HepG2 (cell line): Measurements from ENCODE around the gene C2CD2. TPM values are rescaled to one million over a fixed set of nuclear protein-coding genes. Genes with fewer than 3 reads are reported as not detected.

ENCODE experiments used
- BRCA1 ChIP-seq: sonication (generic); formaldehyde crosslinking; IDR thresholded peaks from 2 replicates; pipeline ENCODE4 v1.4.0; 2020; ENCODE audit warnings: missing genetic modification reagents
- CBX2 ChIP-seq, 2 experiments: fragments of 200-600 bp in 1 of 2; sonication (generic); formaldehyde crosslinking in 1 of 2; IDR thresholded peaks; 2 replicates each; pipeline versions ENCODE4 v1.7.0 to v1.8.1; 2018 to 2022; ENCODE audit warnings: low read depth in 2 of 2, low read length in 1 of 2, mild to moderate bottlenecking in 1 of 2, missing genetic modification reagents in 1 of 2
- ESRRA ChIP-seq: sonication (generic); formaldehyde crosslinking; IDR thresholded peaks from 2 replicates; pipeline ENCODE4 v1.5.1; 2020; ENCODE audit warnings: mild to moderate bottlenecking, low read depth, missing genetic modification reagents
- JDP2 ChIP-seq: sonication (generic); formaldehyde crosslinking; IDR thresholded peaks from 2 replicates; pipeline ENCODE4 v1.8.1; 2022; ENCODE audit warnings: missing genetic modification reagents, borderline replicate concordance
- KDM5A ChIP-seq: fragments of 200-600 bp; sonication (generic); IDR thresholded peaks from 2 replicates; pipeline ENCODE4 v1.7.0; 2018; ENCODE audit warnings: antibody characterized with exemption, mild to moderate bottlenecking, low read length, borderline replicate concordance
- MXI1 ChIP-seq: IDR thresholded peaks from 3 replicates; pipeline ENCODE4 v1.6.1; 2012; ENCODE audit warnings: low read depth, low read length, inconsistent platforms, borderline replicate concordance
- MYC ChIP-seq: sonication (generic); formaldehyde crosslinking; IDR thresholded peaks from 2 replicates; pipeline ENCODE4 v1.9.0; 2021; ENCODE audit warnings: missing genetic modification reagents, borderline replicate concordance
- MYNN ChIP-seq: sonication (generic); formaldehyde crosslinking; IDR thresholded peaks from 2 replicates; pipeline ENCODE4 v1.4.0; 2020; ENCODE audit warnings: mild to moderate bottlenecking, low read depth, missing genetic modification reagents
- NR1H2 ChIP-seq: sonication (generic); formaldehyde crosslinking; IDR thresholded peaks from 2 replicates; pipeline ENCODE4 v1.8.1; 2022; ENCODE audit warnings: low read depth, missing genetic modification reagents, borderline replicate concordance
- ZMYM3 ChIP-seq: sonication (generic); formaldehyde crosslinking; IDR thresholded peaks from 2 replicates; pipeline ENCODE4 v1.5.1; 2020; ENCODE audit warnings: mild to moderate bottlenecking, missing genetic modification reagents
- ZNF234 ChIP-seq: sonication (generic); formaldehyde crosslinking; conservative IDR thresholded peaks from 2 replicates; pipeline ENCODE4 v1.5.1; 2020; ENCODE audit warnings: mild to moderate bottlenecking, missing genetic modification reagents
- ZNF431 ChIP-seq: sonication (generic); formaldehyde crosslinking; IDR thresholded peaks from 2 replicates; pipeline ENCODE4 v1.9.0; 2022; ENCODE audit warnings: missing genetic modification reagents, low read depth, mild to moderate bottlenecking, borderline replicate concordance
- ZNF839 ChIP-seq: sonication (generic); formaldehyde crosslinking; IDR thresholded peaks from 2 replicates; pipeline ENCODE4 v1.4.0; 2020; ENCODE audit warnings: missing genetic modification reagents, mild to moderate bottlenecking, borderline replicate concordance
- polyA plus RNA-seq, 8 experiments: library from polyadenylated mRNA; depleted of rRNA in 3 of 8; stranded (reverse) in 7 of 8; unstranded in 1 of 8; fragments of >200 nt; fragmentation: Illumina TruSeq in 4 of 8; extraction: Trizol in 4 of 8; gene quantifications; 2 replicates each; pipeline versions ENCODE4 v1.2.1 to v1.2.3, GENCODE V29; 2011 to 2016; ENCODE audit warnings: low read depth in 4 of 8, missing spikeins in 1 of 8, mixed read lengths in 1 of 8; ENCODE audit not compliant: insufficient read depth in 1 of 8
- total RNA-seq, 5 experiments: library from RNA; depleted of rRNA; stranded (reverse); fragments of >200 nt; fragmentation: Illumina TruSeq; extraction: Trizol; gene quantifications; 2 replicates each; pipeline ENCODE4 v1.2.3, GENCODE V29; 2016; ENCODE audit warnings: low read depth in 1 of 5
- TF ChIP-seq, protein P1 (sequence below): sonication (generic); formaldehyde crosslinking; IDR thresholded peaks from 2 replicates; pipeline ENCODE4 v1.5.0; 2020; ENCODE audit warnings: missing genetic modification reagents
- TF ChIP-seq, protein P2 (sequence below): sonication (generic); formaldehyde crosslinking; IDR thresholded peaks from 2 replicates; pipeline ENCODE4 v1.4.0; 2020; ENCODE audit warnings: missing genetic modification reagents, mild to moderate bottlenecking, borderline replicate concordance
- TF ChIP-seq, protein P3 (sequence below): sonication (generic); formaldehyde crosslinking; IDR thresholded peaks from 2 replicates; pipeline ENCODE4 v1.9.0; 2022; ENCODE audit warnings: low read depth, missing genetic modification reagents
- TF ChIP-seq, protein P4 (sequence below): sonication (generic); formaldehyde crosslinking; IDR thresholded peaks from 2 replicates; pipeline ENCODE4 v1.4.0; 2020; ENCODE audit warnings: missing genetic modification reagents

C2CD2 gene
- total and polyA plus RNA-seq, 2 of the 13 experiments (the other 11 are each of a cell fraction or from before 2014, with no cell fraction given): 12.5 to 19.7 TPM

DNA sequence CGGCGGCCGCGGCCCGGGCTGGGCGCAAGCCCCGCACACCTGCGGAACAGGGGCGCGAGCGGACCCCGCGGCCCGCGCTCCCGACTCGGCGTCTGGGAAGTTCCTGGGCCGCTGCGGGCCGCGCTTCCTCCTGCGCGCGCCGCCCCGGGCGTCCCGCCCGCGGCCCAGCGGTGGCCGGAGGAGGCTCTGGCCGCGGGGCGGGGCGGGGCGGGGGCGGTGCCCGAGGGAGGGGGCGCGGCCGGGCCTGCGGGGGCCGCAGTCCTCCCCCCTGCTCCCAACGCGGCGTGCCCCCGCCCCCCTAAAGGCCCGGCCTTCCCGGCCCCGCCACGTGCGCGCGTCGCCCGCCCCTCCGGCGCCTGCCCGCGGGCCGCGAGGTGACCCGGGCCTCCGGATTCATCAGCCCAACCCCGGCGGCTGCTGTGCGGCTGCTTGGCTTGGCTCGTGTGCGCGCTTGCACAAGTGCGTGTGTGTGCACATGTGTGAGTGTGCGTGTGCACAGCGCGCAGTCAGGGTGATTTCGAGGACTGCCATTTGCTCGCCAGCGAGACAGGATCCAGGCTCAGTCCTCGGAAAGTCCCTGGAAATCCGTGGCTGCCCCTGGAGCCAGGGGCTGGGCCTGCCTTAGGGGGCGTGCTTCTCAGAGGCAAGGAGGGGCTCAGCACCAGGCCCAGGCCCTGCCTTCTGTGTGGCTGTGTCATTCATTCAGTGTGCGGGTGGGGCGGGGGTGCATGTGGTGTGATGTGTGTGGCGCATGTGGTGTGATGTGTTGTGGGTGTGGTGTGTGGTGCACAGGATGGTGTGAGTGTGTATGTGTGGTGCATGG, at the start of gene C2CD2 (continued):
- TF ChIP-seq, protein P1, sequence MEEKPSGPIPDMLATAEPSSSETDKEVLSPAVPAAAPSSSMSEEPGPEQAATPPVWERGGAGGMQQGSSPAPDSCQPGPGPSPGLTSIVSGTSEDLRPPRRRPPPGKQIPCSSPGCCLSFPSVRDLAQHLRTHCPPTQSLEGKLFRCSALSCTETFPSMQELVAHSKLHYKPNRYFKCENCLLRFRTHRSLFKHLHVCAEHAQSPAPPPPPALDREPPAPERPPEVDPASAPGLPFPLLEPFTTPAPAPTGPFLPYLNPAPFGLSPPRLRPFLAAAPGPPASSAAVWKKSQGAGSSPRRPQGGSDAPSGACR: no peak
- TF ChIP-seq ZNF234 (CRISPR knock-in tag) (no peak), CBX2 (IDR thresholded peaks at IDR 0.05; ENCODE audit: low read depth, low read length) (no peak), CBX2 (CRISPR knock-in tag; IDR thresholded peaks at IDR 0.05; ENCODE audit: low read depth) (no peak), MXI1 (peak; percentile 75; the same call in 1 of the 3 replicates), ZNF431 (CRISPR knock-in tag) (peak; percentile 60; the same call in 1 of the 2 replicates), ZMYM3 (CRISPR knock-in tag) (peak; percentile 46; the same call in 1 of the 2 replicates), KDM5A (no peak), ESRRA (CRISPR knock-in tag) (no peak), MYNN (CRISPR knock-in tag) (no peak), NR1H2 (CRISPR knock-in tag) (no peak; the same call in 1 of the 2 replicates), MYC (CRISPR knock-in tag) (peak; percentile 78), JDP2 (no peak; the same call in 1 of the 2 replicates), BRCA1 (CRISPR knock-in tag) (no peak), ZNF839 (CRISPR knock-in tag) (no peak)
- TF ChIP-seq, protein P2, sequence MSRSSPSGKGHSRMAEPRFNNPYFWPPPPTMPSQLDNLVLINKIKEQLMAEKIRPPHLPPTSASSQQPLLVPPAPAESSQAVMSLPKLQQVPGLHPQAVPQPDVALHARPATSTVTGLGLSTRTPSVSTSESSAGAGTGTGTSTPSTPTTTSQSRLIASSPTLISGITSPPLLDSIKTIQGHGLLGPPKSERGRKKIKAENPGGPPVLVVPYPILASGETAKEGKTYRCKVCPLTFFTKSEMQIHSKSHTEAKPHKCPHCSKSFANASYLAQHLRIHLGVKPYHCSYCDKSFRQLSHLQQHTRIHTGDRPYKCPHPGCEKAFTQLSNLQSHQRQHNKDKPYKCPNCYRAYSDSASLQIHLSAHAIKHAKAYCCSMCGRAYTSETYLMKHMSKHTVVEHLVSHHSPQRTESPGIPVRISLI (CRISPR knock-in tag): 0 out of 2 replicates have a peak, but pooled peaks have one; percentile 25
- TF ChIP-seq, protein P3, sequence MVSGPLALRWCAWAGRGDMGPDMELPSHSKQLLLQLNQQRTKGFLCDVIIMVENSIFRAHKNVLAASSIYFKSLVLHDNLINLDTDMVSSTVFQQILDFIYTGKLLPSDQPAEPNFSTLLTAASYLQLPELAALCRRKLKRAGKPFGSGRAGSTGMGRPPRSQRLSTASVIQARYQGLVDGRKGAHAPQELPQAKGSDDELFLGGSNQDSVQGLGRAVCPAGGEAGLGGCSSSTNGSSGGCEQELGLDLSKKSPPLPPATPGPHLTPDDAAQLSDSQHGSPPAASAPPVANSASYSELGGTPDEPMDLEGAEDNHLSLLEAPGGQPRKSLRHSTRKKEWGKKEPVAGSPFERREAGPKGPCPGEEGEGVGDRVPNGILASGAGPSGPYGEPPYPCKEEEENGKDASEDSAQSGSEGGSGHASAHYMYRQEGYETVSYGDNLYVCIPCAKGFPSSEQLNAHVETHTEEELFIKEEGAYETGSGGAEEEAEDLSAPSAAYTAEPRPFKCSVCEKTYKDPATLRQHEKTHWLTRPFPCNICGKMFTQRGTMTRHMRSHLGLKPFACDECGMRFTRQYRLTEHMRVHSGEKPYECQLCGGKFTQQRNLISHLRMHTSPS (CRISPR knock-in tag): no peak; the same call in 1 of the 2 replicates
- TF ChIP-seq, protein P4, sequence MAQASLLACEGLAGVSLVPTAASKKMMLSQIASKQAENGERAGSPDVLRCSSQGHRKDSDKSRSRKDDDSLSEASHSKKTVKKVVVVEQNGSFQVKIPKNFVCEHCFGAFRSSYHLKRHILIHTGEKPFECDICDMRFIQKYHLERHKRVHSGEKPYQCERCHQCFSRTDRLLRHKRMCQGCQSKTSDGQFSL: no peak
